KOPT-K1 (cell line): Measurements from ENCODE around the gene PAFAH1B2.
"Not testable (repeated sequence)": the region's sequence is repeated elsewhere in the genome, so short reads cannot be mapped to it uniquely, and the experiment has no call there.

Experiments
- H3K27ac ChIP-seq: fragments of 200-600 bp; sonication (generic); 2 replicates; pipeline ENCODE4 v1.5.1; 2016; ENCODE audit warnings: antibody characterized with exemption, mild to moderate bottlenecking, low read depth, low read length; ENCODE audit not compliant: poor library complexity, severe bottlenecking
- H3K36me3 ChIP-seq: fragments of 200-600 bp; sonication (generic); 2 replicates; pipeline ENCODE4 v1.5.1; 2017; ENCODE audit warnings: antibody characterized with exemption, mild to moderate bottlenecking, low read length, moderate library complexity; ENCODE audit not compliant: insufficient read depth
- H3K9me3 ChIP-seq: fragments of 200-600 bp; sonication (generic); 2 replicates; pipeline ENCODE4 v1.5.1; 2017; ENCODE audit warnings: antibody characterized with exemption, low read length, mild to moderate bottlenecking; ENCODE audit not compliant: insufficient read depth, poor library complexity, severe bottlenecking

PAFAH1B2 gene

DNA sequence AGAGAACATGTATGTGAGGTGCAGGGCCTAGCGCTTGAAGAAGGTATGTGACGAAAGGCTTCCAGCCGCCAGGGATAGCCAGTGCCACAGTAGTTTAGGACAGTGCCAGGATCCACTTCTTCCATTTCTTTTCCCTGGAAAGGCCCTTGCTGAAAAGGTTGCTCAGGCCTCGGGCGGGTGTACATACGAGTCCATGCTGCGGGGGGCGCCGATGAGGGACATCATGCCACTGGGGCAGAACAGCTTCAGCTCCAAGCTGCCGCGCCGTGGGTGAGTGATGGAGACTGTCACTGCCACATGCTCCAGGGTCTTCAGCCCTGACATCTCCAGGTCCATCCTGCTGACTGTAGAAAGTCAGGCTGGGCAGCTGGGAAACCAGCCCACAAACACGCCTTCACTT is 64.6 kb downstream of the PAFAH1B2 start:
- H3K27ac ChIP-seq, H3K9me3 ChIP-seq: not testable (repeated sequence)
- peaks cover 50% of the 10 kb centered on the region for H3K36me3 ChIP-seq

DNA sequence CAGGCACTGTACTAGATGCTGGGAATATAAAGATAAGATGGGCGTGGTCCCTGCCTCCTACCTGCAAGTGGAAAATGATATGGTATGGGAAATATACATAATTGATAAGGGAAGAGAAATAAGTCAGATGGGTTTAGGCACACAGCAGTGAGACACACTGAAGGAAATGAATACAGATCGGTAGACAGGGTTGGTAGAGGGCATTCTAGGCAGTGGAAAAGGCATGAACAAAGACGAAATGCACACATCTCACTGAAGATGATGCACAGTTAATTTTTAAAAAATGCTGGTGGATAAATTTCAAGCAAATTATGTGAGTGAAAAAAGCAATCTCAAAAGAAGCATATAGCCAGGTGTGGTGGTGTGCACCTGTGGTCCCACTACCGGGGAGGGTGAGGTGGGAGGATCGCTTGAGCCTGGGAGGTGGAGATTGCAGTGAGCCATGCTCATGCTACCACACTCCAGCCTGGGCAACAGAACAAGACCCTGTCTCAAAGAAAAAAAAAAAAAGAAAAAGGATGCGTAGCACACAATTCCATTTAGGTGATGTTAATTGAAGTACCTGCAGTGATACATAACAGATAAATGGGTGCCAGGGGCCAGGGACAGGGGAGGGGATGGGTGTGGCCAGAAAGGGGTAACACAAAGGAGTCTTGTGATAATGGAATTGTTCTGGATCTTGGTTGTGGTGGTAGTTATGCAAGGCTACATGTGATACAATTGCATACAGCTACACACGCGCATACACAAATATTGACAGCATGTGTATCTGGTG is 65.5 kb downstream of the PAFAH1B2 start:
- H3K9me3 ChIP-seq, result not testable (repeated sequence)
- H3K36me3 ChIP-seq, result peaks cover 49% of the 10 kb centered on the region

DNA sequence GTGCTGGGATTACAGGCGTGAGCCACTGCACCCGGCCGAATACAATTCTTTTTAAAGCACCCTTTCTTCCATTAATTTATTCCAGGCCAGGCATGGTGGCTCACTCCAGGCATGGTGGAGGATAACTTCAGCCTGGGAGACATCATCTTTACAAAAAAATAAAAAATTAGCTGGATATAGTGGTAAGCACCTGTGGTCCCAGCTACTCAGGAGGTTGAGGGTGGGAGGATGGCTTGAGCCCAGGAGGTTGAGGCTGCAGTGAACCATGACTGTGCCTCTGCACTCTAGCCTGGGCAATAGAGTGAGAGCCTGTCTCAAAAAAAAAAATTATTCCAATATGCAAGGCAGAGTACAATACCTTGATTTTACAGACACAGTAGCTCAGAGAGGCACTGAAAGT is 66.5 kb downstream of the PAFAH1B2 start:
- no peaks in the 10 kb centered on the region for H3K9me3 ChIP-seq
- no peak overlapping the region for H3K27ac ChIP-seq
- peaks cover 45% of the 10 kb centered on the region for H3K36me3 ChIP-seq

More for the DNA sequence above, 65.5 kb downstream of the PAFAH1B2 start:
- not testable (repeated sequence) for H3K27ac ChIP-seq

DNA sequence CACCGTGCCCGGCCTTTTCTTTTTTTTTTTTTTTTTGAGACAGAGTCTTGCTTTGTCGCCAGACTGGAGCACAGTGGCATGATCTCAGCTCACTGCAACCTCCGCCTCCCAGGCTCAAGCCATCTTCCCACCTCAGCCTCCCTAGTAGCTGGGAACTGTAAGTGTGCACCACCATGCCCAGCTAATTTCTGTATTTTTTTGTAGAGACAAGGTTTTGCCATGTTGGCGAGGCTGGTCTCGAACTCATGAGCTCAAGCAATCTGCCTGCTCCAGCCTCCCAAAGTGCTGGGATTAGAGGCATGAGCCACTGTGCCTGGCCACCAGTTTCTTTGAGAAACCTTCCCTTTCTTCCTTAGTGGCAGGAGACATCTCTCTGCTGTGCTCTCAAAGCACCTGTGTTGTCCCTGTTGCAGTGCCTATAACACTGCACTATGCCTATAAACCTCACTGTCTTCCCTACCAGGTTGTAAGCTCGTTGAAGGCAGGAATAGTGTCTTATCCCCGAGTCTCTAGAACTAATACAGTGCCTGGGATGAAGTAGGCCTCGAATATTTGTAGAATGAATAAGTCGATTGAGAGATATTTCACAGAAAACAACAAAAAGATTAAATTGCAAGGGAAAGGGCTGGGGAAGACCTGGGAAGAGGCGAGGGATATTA is 68.7 kb downstream of the PAFAH1B2 start:
- Histone ChIP-seq H3K27ac (no peak overlapping the region), H3K9me3 (no peaks in the 10 kb centered on the region), H3K36me3 (peaks cover 66% of the 10 kb centered on the region)

DNA sequence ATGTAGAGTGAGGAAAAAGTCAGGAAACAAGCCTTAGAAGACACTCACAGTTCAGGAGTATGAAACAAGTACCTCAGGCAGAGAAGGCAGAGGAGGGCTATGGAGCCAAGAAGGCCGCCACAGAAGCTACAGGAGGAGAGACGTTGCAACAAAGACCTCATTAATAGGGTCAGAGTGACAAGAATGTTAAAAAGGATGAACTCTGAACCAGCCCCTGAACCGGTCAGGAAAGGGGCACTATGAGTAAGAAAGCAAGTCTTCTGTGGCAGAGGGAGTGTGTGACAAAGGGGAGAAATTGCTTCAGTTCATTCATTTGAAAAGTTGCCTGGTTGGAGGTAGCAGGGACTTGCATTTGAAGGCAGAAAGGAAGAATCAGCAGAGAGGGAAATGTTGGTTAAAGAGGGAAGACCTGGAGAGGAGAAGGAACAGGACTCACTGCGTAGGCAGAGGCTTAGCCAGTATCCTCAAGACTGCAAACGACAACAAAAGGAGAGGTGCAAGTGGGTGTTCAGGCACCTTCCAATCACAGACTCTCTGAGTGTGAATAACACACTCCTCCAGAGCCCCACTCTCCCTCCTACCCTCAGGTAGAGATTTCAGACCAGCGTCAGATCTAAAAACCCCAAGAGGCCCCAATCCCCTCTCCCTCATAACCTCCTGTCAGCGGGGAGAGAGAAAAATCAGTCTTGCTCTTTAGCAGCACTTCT is 70.5 kb downstream of the PAFAH1B2 start:
- Histone ChIP-seq H3K27ac (no peak overlapping the region), H3K9me3 (no peaks in the 10 kb centered on the region), H3K36me3 (peaks cover 84% of the 10 kb centered on the region)

DNA sequence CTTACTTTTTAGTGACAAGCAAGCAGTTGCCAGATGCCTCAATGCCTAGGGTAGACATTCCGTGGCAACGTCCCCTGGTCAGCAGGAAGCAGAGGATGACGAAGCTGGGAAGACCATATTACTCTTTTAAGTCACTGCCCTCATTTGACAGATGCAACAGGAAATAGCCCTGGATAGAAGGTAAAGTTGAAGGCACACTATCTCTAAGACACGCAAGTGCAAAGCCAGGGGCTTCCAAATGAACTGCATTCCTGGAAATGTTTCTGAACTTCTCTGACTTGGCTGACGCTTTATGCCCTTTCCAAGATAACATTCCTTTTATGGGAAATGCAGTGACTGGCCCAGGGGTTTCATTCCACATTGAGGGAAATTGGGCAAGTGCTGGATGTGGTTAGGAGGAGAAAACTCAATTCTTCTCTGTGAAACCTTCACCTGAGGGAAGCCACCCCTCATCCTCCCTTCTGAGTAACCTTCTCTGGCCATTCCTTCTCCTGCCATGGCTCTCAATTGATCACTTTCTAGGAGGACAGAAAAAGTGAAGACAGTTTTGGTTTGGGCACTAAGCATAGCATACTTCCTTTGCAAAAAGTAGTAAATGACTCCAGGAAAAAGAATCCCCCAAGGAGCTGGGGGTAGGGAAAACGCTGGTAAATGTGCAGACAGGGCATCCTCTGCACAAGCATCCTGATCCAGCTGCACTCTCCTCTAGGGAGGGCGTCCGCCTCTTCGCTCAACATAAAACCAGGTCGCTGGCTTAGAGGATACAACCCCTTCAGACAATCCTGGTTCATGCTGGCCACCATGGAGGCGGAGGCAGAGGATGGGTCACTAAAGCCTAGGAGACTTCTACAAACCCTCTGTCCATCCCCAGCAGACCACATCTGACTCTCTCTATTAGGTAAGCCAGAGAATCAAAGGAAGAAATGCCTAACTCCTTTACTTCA is 73.3 kb downstream of the PAFAH1B2 start:
- Histone ChIP-seq H3K27ac (no peak overlapping the region), H3K9me3 (no peaks in the 10 kb centered on the region), H3K36me3 (peaks cover 94% of the 10 kb centered on the region)

DNA sequence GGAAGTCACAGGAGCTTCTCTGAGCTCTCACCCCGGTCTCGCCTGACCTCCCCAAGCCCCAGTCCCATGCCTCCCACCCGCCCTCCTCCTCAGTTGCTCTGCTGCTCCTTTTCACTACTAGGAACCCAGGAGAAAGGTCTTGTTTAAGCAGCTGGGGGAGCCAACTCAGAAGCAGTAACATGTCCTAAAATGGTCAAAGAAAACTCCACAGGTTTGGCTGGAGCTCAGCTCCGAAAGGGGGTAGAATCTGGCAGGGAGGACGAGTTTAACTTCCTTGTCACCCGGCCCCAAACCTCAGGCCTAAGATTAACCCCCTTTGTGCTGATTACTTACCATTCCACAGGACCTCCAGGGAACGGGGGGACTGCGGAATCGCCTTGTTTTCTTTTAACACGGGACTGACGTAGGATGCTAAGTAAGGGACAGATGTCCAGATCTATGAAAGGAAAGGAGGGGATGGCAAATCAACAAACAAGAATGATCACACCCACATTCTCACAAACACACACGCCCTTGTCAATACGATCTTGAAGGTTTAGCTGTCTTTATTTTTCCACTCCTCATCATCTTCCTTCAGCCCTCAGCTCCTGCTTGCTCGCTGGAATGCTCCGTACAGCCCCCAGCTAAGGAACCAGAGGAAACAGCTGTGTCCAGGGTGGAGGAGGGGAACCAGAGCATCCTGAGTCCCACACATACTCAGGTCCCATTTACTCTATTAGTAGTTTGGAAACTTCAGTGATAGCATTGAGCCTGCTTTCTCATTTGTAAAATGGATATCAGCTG is 74.2 kb downstream of the PAFAH1B2 start:
- no peaks in the 10 kb centered on the region for H3K9me3 ChIP-seq
- peaks cover 95% of the 10 kb centered on the region for H3K36me3 ChIP-seq
- no peak overlapping the region for H3K27ac ChIP-seq

DNA sequence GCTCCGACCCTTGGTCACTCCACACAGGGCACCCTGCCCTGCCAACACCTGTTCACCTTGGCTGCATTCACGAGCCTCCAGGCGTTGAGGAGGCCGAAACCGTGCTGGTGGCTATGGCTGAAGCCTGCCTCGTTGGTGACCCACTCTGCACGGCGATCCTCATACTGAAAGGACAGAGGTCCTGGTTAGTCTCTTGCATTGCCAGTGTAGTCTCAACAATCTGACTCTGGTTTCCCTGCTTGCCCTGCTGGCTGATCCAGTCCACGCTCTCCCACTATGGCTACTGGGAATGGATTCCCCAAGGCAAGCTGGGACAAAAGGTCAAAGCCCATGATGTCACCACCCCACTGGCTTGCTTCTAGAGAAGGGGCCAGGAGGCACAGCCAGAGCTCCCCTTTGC is 74.9 kb downstream of the PAFAH1B2 start:
- Histone ChIP-seq H3K36me3 (peaks cover 96% of the 10 kb centered on the region), H3K9me3 (no peaks in the 10 kb centered on the region), H3K27ac (no peak overlapping the region)

DNA sequence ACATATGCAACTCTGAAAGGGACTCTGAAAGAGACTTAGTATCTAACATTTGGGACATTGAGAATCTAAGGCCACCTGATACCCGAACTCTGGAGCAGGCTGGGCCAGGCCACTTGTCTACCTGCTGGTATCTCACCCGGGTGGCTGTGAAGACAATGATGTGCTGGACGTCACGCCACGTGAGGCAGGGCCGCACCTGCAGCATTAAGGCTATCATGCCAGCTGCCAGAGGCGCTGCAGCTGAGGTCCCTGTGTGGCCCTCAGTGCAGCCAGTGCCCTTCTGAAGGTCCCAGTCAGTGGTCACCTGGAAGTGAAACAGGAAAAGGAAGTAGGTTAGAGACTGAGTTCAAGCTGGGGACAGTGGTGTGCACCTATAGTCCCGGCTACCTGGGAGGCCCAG is 75.4 kb downstream of the PAFAH1B2 start:
- H3K36me3 ChIP-seq, result peaks cover 96% of the 10 kb centered on the region
- no peaks in the 10 kb centered on the region for H3K9me3 ChIP-seq
- no peak overlapping the region for H3K27ac ChIP-seq

DNA sequence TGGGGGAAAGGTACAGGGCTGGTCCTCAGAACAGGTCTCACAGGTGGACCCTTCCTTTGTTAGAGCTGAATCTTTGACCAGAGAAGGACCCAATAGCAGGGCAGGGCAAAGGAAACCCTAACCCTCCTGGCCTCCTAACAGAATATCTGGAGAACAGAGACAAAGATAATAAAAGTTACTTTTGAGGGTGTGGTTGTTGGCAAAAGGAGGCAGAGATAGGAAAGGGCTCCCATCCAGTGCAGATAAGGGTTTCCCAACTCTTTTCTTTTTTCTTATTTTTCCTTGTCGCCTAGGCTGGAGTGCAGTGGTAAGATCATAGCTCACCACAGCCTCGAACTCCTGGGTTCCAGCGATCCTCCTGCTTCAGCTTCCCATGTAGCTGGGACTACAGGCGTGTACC is 75.9 kb downstream of the PAFAH1B2 start:
- Histone ChIP-seq H3K36me3 (peaks cover 96% of the 10 kb centered on the region), H3K27ac (no peak overlapping the region), H3K9me3 (no peaks in the 10 kb centered on the region)

DNA sequence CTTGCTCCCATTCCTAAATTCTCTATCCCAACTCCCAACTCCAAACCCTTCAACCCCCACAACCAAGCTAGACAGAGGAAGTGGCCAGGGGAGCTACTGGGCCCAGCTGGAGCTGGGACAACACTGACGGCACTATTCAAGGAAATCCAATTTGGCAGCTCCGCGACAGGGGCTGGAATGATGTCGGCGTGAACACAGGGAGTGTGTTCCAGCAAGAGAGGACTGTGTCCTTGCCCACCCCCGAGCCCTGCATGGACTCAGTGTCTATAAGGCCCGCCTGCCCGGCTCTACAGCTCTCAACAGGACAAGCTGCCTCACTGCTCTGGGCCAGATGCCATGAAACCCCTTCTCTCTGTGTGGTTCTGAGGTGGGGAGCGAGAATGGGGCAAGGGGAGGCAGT is 76.5 kb downstream of the PAFAH1B2 start:
- Histone ChIP-seq H3K9me3 (no peaks in the 10 kb centered on the region), H3K36me3 (peaks cover 100% of the 10 kb centered on the region), H3K27ac (no peak overlapping the region)

DNA sequence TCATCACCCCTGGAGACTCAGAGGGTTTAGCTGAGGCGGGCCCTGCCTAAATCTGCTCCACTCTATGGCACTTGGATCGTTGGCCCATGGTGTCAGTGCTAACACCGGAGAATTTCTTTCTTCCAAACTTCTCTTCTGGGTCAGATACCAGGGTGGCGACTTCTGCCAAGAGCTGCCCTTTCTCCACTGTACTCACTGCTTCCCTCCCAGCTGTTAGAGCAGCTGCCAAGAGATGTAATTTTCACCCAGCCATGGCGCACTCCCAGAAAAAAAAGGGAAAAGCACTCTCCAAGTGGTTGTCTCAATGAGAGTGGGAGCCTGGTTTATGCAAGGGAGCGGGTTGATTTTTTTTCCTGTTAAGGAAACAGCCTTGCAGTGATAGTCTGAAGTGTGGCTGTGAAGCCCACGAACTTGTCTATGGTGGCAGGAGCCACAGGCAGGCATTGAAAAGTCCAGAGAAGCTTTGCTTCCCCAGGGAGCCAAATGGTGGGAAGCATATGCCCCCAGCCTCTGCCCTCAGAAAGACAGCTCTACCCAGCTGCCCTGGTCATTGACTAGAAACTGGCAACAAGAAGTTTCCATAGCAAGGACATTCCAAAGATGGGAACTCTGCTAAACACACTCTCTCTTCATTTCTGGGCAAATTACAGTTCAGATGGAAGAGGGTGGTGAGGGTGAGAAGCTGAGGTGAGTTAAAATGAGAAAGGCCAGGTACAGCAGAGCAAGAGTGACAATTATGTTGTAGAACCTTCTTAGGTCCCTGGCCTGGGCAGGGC is 77.1 kb downstream of the PAFAH1B2 start:
- Histone ChIP-seq H3K27ac (no peak overlapping the region), H3K36me3 (peaks cover 100% of the 10 kb centered on the region)

DNA sequence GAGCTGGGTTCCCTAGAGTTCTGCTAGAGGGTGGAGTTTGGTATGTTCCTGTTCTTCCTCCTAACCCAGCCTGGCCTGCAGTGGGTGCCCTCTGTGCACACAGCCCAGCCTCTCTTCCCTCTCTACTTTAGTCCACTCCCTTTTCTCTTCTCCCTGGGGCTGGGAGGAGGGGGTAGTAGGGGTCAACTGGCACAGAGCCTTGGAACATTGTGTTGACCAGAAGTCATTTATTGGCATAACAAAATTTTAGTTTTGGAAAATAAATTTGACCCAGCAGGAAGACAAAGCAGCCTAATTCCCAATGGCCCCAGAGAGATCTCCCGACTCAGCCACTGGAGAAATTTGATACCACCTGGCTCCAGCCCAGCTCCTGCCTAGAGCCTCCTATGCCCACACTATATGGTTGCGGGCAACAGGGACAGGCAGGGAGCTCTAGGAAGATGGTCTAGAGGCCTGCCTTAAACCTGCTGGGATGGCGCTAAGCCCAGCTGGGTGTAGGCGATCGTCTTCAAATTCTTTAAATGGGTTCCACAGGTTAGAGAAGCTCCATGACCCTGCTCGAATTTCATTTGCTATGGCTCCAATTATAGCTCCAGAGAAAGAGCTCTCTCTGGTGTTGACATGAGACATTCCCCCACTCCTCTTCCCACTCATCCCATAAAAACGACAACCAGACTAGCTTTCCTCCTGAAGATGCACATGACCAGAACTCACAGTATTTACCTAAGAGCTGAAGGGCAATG is 77.9 kb downstream of the PAFAH1B2 start:
- Histone ChIP-seq H3K36me3 (peaks cover 100% of the 10 kb centered on the region), H3K27ac (no peak overlapping the region), H3K9me3 (no peaks in the 10 kb centered on the region)

More for the DNA sequence above, 77.1 kb downstream of the PAFAH1B2 start:
- H3K9me3 ChIP-seq, result no peaks in the 10 kb centered on the region
